Activated CD8-positive, alpha-beta memory T cell treated with anti-CD3 and anti-CD28 coated beads, Interleukin-2, amount 50 U/mL, for 24 hours (primary cell): Measurements from ENCODE around the gene NKD1.
"Not testable (repeated sequence)": the region's sequence is repeated elsewhere in the genome, so short reads cannot be mapped to it uniquely, and the experiment has no call there.

Source experiments
- DNase-seq: peaks from one replicate; pipeline ENCODE4 v3.0.0-alpha.2; 2020; ENCODE audit errors: extremely low read depth

NKD1 gene

DNA sequence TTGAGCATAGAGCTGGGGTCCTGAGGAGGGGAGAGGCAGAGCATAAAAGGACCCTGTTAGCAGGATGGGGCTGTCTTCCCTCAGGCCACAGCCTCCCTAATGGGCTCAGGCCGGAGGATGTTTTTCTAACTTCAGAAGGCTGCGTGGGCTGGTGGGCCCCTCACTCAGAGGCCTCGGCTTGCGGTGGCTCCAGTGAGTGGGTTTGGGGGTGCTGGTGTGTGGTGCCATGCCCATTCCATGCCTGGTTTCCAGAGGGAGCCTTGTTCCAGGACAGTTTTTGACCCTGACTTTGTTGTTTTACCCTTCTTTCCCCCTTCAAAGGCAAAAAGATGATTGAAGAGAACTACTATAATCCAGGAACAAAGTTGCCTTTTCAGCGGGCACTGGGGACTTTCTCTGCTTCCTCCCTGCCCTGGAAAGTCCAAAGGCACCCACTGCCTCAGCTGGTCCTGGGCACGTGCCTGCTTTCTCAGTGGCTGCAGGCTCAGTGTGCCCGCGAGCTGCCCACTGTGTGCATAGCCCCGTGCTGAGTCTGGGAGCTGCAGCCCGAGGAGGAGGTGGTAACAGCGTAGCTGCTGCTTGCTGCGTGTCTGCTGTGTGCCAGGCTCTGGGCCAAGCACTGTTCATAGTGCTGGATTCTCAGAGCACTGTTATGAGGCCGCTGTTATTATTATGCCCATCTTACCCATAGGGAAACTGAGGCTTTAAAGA lies 11.8 kb downstream of the NKD1 start:
- no peak for DNase-seq

DNA sequence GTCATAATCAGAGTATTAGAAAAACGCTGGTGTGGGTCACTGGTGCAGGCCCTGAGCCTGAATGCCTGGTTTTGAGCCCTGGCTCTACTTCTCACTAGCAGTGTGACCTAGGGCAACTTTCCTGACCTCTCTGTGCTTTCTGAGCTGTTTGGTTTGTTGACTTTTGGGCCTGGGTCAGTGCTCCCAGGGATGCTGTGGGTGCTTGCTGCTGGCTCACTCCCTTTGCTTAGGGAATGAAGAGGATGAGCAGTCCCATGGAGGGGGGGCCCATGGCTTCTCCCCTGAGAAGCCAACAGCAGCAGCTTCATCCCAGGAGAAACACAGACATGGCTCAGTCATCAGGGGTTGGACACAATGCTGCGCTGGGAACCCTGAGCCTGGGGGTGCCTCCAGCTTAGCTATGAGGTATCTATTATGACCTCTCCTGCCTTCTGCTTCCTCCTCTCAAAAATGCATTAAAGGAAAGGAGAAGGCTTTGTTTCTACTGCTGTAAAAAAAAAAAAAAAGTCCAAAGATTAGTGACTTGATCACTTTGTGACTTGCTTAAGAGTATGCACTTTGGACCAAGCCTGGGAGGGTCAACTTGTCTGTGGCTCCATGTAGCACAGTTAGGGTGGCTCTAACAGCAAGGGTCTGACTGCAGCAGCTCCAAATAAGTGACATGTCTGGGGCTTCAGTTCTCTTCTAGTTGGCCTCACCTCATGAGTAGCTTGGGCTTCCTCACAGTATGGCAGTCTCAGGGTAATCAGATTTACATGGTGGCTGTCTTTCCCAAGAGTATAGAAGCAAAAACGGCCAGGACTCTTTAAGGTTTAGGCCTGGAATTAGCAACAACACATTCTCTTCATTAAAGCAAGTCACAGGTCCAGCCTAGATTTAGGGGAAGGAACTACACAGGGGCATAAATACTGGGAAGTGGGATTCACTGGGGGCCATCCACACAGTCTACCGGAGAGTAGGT lies 13.0 kb downstream of the NKD1 start:
- DNase-seq = no peak

DNA sequence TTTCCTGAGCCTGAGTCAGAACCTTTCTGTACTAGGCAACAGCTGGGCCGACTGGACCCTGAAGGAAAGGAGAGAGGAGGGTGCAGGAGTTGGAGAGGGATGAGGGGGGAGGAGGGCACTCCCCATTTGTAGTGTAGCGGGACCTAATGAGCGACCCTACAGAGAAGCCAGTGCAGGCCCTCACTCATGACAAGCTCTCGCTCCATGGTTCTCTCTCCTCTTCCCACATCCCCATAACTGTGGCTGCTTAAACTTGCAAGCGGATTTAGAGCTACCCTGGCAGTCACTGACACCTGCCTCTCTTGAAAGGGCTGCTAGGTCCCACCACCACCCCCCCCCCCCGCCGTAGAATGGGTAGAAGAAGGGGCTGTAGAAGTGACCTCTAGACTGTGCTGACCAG lies 14.5 kb downstream of the NKD1 start:
- no peak for DNase-seq

DNA sequence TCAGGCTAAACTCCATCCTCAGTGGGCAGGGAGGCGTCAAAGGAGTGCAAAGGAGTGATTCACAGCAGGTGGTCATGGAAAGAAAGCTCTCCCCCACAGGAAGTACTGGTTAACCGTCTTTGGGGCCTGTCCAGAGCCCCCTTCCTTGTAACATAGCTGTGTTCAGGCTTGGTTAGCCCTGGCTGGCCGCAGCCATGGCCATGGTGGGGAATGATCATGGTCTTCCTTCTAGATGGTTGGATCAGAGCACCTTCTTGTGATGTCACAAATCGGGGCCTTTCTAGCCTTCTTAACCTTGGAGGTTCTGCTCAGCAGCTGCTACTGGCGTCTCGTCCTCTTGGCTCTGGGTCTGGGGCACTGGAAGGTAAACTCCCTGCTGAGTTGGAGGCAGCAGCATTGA lies 15.8 kb downstream of the NKD1 start:
- no peak for DNase-seq

DNA sequence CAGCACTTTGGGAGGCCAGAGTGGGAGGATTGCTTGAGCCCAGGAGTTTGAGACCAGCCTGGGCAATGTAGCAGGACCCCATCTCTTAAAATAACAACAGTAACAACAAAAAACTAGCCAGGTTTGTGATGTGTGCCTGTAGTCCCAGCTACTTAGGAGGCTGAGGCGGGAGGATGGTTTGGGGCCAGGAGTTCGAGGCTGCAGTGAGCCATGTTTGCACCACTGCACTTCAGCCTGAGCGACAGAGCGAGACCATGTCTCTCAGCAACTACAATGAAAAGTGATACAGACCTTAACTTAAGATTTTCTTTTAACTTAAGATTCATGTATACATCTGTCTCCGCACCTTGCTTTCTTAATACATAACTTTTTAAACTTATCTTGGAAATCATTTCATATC lies 17.2 kb downstream of the NKD1 start:
- no peak for DNase-seq

DNA sequence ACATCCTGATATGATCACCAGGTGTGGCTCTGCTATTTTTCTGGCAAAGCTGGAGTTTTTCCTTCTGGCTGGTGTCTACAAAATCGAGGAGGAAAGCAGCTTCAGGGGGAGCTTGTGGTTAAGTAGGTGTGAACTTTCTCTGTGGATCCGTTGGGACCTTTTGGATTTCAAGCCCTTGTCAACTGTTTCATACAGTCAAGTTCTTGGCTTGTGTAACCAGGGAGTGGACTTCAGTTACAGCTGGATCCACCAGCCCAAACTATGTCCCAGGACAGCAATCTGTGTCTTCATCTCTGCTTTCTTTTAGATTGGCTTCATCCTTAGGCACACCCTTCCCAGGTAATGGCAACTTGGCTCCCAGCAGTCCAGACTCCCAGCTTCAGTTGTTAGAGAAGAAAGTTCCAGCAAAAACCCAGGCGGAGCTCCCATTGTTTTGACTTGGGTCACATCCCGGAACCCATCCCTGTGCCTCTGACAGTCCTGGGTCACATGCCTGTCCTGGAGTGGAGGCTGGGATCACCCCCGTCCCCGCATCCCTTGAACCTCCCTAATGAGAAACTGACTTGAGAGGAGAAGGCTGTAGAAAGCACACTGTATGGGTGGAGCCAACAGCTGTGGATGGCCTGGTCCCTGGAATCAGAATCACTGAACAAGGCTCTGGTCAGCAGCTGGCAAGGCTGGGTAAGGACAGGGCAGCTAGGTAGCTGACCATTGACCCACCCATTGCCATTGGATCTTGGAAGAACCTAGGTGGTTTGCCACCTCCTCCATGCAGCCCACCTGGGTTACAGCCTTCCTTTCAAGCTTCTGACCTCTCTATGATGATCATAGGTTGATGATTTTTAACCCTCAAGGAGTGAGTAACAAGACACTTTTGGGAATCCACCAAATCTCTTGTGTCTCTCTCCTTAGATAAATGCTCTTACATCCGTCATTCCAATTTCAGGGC lies 18.1 kb downstream of the NKD1 start:
- no peak for DNase-seq

DNA sequence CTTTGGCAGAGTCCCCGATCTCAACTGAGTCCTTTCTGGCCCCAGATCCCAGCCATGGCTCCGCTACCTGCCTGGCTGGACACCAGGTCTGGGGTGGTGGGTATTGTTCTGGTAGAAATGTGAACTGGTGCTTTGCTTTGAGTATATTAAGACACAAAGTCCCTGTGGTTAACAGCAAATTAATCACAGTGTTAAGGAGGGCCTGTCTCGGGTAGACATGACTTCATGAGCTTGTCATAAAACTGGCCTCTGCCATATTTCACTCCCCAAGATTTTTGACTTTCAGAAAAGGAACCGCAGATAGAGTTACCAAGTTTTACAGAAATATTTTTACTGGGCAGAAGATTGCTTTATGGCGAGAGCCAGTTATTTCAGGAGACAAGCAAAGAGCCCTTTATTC lies 19.5 kb downstream of the NKD1 start:
- no peak for DNase-seq

DNA sequence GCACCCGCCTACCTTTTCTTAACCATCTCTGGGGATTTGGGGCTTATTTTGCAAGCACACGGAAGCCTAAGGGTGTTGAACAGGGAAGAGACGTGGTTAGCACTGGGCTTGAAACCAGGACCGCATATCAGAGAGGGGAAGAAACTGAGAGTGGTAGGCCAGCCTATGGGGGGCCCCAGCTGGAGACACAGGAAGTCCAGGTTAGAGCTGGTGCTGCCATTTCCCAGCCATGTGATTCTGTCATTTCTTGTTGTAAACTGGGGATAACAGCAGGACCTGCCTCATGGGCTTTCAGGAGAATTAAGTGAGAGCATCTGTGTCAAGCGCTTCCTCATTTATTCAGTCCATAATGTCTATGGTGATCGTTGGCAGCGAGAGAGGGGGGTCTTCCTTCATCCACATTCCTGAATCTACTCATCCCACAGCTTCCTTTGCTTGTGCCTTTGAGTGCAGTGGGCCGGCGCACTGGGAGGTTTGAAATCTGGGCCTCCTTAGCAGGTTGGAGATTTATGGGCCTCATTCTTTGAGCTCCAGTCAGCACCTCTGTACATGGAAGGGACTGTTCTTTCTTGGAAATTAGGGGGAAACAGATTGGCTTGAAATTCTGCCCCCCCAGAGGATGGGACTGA lies 20.1 kb downstream of the NKD1 start:
- DNase-seq = no peak

DNA sequence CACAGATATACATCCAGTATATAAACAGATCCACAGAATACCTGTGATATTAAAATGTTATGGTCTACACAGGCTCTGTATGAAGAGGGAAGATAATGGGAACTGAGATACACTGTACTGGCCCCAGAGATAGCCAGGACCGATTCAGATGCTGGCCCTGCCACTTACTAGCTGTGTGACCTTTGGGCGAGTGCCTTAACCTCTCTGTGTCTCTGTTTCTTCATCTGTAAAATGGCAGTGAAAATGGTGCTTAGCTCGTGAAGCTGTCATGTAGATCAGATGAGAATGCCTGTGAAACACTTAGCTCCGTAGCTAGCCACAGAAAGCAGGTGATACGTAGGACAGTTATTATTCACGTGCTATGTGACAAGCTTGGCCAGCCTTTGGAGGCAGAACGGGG lies 22.2 kb downstream of the NKD1 start:
- no peak for DNase-seq

DNA sequence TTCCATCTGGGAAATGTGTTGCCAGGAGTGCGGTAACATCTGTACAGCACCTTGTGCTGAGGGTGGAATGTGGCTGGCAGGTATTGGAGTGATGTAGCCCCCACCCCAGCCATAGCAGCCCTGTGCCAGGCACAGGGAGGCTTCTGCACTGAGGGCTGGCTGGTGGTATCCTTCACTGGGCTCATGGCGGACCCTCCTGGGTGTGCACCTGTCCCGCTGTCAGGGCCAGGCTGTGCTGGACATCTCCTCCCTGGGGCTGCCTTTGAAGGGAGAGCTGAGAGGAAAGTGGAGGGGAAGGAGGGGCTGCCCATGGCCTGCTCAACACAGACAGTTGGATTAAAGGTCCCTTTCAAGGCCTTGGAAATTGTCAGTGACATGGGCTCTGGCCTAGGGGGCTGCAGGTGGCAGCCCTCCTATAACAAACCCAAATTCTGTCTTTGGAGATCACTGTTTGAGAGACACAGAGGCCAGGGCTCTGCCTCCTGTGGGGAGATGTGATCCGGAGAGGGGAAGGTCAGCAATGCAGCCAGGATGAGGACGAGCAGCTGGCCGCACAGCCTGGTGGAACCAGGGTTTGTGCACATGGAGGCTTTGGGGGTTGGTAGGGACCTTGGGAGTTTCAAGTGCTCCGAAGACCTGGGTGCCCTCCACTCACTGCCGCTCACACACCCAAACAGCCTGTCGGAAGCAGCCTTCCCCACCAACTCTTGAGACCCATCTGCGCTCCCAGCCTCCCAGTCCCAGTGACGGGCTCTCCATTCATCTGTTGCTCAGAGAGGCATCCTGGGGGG lies 22.8 kb downstream of the NKD1 start:
- DNase-seq = no peak

DNA sequence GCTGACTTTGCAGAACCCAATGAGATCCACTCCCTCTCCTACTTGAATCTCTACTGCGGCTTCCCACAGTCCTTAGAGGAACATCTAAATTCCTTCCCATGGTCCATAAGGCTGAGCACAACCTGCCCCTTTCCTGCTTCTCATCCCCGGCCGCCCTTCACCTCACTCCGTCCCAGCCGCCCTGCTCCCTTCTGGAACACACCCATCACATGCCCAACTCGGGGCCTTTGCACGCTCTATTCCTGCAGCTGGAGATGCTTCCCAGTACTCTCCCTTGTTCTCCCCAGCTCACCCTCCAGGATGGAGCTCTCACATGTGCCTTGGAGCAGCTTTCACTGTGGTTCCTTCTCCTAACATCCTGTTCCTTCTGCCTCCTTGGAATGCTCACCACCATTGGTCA lies 23.6 kb downstream of the NKD1 start:
- DNase-seq = no peak

DNA sequence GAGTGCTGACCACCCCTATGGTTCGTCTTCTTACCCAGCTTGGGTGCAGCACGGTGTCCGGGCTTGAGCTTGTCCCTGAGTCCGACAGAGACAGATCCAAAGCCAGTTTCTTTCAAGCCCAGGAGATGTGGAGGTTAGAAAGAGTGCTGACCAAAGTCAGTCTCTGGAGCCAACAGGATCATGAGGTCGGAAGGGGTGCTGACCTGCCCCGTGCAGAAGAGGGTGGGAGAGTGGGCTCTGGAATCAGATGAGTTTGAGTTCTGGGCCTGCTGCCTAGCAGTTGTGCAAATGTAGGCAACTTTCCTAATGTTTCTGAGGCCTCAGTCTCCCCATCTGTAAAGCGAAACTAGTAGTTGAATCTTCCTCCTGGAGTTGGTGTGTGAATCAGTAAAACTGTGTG lies 24.5 kb downstream of the NKD1 start:
- no peak for DNase-seq

DNA sequence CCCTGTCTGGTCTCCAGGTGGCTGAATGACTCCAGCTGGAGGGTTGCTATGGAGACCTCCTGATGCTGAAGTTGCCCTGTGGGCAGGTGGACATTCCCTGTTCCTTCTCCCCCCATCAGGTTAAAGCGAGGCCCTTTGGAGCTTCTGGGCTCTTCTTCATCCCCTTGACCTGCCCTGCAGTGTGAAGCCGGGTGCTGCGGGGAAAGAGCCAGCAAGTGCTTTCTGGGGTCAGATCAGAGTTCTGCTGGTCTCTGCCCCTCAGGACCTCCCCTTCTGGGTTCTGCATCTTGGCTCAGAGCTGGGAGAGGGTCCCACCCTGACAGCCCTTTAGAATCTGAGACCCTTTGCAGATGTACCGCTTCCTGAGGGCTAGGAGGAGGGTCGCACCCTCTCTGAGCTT lies 25.1 kb downstream of the NKD1 start:
- no peak for DNase-seq

DNA sequence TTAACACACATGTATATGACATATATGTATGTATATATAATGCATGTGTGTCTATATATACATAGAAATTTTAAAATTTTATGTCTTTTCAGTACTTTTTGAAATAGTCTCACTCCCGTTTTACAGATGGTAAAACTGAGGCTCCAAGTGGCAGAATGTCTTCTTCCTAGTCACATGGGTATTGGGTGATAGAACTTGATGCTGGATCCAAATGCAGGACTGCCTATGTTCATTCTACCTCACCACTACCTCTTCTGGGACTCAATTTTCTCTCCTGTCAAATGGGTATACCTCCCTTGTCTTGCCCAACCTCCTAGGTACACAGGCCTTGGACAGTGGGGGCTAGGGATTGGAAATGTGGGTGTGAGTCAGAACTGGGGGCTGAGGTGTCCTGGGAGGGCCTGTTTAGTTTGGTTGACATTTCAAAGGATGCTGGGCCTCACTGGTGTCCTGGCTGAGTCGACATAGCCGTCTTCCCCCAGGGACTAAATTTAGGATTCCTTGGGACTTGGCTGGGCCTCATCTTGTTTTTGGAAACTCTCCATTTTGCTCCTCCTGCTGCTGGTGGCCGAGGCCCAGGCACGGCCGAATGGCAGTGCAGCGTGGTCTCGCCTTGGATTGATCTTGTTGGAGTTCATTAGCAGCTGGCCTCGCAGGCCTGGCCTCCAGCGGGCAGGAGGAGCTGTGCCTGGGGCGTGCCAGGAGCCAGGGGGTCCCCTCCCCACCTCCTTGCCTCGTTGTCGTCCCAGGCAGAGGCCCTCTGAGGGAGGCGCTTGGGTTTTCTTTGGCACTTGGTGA lies 25.9 kb downstream of the NKD1 start:
- no peak for DNase-seq

DNA sequence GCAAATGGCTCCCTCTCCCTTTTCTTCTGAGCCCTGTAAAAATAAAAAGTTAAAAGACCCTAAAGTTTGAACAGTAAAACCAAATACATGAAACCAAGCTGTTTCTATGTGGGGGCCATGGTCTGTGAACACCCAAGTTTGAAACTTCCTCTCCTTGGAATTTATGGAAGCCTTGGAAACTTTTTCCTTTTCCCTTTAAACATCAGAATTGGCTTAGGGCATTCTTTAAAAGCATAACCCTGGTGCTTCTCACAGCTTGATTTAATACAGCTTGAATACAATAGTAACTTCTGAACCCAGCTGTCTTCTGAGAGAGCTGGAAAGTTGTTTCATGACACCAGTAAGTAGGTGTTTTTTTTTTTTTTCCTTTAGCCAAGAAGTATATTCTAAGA lies 26.5 kb downstream of the NKD1 start:
- DNase-seq = no peak

DNA sequence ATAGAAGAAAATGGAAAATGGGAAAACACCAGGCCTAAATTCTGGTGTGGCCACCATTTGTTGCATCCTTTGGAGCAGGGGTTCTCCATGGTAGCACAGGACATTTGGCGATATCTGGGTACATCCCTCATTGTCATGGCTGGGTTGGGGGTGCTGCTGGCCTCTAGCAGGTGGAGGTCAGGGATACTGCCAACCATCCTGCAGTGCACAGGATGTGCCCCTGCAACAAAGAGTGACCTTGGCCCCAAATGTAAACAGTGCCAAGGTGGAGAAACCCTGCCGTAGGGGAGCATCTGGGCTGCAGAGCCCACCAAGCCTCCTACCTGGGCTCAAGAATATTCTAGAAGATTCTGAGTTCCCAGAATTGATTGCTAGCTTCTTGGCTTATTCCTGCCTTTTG lies 27.5 kb downstream of the NKD1 start:
- no peak for DNase-seq

DNA sequence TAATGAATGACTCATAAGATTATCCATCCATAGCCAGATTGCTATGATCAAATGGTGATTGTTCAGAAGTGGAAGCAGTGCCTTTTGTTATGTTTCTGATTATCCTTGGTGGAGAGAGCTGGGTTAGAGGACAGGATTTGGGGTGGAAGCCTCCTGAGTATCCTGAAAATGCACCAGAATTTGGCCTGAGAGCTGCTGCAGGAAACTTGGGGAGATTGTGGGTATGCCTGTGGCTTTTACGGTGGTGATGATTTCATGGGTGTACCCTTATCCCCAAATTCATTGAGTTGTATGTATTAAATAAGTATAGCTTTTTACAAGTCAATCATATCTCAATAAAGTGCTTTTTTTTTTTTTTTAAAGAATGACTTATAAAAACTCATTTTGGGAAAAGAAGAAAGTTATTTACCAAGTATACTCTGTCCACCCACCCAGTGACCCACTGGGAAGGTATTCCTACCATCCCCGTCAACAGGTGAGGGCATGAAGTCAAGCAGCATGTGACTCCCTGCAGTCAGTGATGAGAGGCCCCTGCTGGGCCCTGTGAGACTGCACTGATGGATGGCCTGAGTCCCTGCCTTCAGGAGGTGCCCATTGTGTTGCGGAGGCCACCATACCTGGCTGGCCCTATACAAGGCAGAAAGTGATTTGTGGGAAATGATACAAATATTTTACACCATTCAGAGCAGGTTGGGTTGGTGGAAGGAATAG lies 28.4 kb downstream of the NKD1 start:
- DNase-seq = no peak

DNA sequence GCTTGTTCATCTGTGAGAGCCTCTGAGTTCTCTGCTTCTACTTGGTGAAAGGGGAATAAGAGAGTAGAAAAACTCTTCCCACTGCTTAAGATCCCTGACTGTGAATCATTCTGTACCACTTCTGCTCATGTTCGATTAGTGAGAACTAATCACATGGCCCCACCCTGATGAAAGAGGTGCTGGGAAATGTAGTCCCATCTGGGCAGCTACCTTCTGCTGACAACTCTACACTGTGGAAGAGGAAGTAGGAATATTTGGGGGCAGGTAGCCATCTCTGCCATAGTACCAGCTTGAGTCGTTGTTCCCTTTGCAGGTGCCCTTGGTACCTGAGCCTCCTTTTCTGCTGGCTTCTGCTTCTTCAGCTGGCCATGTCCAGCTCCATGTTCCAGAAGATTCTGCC lies 29.9 kb downstream of the NKD1 start:
- no peak for DNase-seq

DNA sequence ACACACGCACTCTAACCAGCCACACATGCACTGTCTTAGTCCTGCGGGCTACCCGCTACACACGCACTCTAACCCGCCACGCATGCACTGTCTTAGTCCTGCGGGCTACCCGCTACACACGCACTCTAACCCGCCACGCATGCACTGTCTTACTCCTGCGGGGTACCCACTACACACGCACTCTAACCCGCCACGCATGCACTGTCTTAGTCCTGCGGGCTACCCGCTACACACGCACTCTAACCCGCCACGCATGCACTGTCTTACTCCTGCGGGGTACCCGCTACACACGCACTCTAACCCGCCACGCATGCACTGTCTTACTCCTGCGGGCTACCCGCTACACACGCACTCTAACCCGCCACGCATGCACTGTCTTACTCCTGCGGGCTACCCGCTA lies 31.2 kb downstream of the NKD1 start:
- not testable (repeated sequence) for DNase-seq
